Sigmoid colon (tissue), 4 donors: Measurements from ENCODE around the gene COX6B2.

Source experiments
- EP300 ChIP-seq, 4 donors: sonication (generic); formaldehyde crosslinking; IDR thresholded peaks; one replicate each; pipeline ENCODE4 v1.6.1; 2017; ENCODE audit warnings: antibody characterized with exemption in 4 of 4
- POLR2A ChIP-seq, 2 donors: fragments of 450-650 bp; IDR thresholded peaks; one replicate each; pipeline ENCODE4 v1.6.1; 2016; ENCODE audit warnings: antibody characterized with exemption in 2 of 2, mild to moderate bottlenecking in 2 of 2, moderate library complexity in 2 of 2
- POLR2AphosphoS5 ChIP-seq, 4 donors: sonication (generic); formaldehyde crosslinking; IDR thresholded peaks; one replicate each; pipeline ENCODE4 v1.6.1; 2017; ENCODE audit warnings: antibody characterized with exemption in 4 of 4
- TF ChIP-seq, protein P1 (sequence below), 4 experiments: fragments of 450-650 bp in 3 of 4; fragments of 200-600 bp in 1 of 4; IDR thresholded peaks; one replicate each; pipeline ENCODE4 v1.5.1; 2016 to 2019; ENCODE audit warnings: antibody characterized with exemption in 4 of 4, mild to moderate bottlenecking in 3 of 4, moderate library complexity in 2 of 4

DNA sequence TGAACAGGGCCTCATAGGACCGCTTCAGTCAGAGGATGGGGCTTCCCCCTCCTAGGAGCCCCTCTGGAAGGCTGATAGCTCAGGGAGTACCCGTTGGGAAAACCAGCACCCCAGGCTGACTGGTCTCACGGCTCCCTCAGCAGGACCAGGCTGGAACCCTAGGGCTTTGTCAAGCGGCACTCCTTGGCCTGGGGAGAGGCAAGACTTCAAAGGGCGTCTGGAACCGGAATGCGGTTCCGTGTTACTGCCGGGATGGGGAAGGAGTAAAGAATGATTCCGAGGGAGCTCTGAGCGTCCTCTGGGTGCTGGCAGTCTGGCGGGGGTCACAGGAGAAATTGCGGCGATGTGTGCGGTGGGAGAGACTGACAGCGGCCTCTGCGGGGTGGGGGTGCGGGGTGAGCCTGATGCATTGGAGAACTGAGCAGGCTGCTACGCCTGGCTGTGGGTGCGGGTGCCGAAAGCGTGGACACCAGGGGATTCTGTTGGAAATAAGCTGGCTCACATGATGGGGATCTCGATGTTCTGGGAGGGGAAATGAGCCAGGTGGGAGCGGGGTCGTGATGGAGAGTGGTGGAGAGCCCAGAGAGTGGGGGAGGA lies 1.9 kb downstream of the COX6B2 start:
- TF ChIP-seq EP300 (IDR thresholded peaks at IDR 0.05) (no peak), POLR2A (IDR thresholded peaks at IDR 0.05) (no peak), POLR2AphosphoS5 (IDR thresholded peaks at IDR 0.05) (no peak)
- TF ChIP-seq, protein P1, sequence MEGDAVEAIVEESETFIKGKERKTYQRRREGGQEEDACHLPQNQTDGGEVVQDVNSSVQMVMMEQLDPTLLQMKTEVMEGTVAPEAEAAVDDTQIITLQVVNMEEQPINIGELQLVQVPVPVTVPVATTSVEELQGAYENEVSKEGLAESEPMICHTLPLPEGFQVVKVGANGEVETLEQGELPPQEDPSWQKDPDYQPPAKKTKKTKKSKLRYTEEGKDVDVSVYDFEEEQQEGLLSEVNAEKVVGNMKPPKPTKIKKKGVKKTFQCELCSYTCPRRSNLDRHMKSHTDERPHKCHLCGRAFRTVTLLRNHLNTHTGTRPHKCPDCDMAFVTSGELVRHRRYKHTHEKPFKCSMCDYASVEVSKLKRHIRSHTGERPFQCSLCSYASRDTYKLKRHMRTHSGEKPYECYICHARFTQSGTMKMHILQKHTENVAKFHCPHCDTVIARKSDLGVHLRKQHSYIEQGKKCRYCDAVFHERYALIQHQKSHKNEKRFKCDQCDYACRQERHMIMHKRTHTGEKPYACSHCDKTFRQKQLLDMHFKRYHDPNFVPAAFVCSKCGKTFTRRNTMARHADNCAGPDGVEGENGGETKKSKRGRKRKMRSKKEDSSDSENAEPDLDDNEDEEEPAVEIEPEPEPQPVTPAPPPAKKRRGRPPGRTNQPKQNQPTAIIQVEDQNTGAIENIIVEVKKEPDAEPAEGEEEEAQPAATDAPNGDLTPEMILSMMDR (IDR thresholded peaks at IDR 0.05) = no peak
